HG02938 (cell line): Measurements from ENCODE around the gene CXCL13.
"Not testable (repeated sequence)": the region's sequence is repeated elsewhere in the genome, so short reads cannot be mapped to it uniquely, and the experiment has no call there.

Experiments used
- ATAC-seq: cut with Tn5 transposase; IDR thresholded peaks from one replicate; pipeline ENCODE4 v1.9.1; 2021; ENCODE audit warnings: mild to moderate bottlenecking, moderate library complexity; ENCODE audit not compliant: unreplicated experiment

Gene CXCL13

DNA sequence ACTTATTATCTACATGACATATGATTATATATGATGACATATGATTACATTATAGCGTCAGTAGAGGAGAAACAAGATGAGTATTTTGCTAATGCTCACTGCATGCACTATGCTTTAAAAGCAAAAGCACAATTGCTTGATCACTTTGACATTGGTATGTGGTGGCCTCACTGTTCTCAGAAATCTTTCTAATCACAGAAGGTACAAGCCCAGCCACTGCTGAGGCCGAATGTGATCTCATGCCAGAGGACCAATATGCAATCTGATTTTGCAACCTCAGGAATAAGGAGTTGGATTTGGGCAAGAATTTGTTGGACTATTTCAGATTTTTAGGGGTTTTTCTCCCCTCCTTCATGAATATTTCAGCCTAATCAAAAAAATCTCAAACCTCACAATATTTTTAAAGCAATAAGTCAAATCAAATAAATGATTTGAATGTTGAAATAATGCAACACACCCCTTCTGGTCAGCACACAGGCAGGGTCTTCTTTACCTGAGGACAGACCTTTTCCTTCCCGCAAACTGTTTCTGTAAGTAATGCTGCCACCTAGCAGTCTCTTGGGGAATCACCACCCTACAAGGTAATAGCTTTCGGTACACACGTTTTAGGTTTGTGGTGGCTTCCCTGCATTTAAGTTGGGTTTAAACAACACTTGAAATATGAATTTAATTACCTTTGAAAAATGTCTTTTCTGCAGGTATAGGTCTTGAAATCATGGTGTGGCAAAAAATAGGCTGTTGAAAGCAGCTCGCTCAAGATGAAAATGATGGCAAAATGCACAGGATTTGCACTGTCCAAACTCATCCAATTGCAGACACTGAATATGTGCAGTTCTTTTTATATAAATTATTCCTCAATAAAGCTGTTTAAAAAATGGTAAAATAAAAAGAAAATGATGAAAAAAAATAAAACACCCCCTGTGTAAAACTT lies 4.8 kb upstream of the CXCL13 start:
- no peak for ATAC-seq

DNA sequence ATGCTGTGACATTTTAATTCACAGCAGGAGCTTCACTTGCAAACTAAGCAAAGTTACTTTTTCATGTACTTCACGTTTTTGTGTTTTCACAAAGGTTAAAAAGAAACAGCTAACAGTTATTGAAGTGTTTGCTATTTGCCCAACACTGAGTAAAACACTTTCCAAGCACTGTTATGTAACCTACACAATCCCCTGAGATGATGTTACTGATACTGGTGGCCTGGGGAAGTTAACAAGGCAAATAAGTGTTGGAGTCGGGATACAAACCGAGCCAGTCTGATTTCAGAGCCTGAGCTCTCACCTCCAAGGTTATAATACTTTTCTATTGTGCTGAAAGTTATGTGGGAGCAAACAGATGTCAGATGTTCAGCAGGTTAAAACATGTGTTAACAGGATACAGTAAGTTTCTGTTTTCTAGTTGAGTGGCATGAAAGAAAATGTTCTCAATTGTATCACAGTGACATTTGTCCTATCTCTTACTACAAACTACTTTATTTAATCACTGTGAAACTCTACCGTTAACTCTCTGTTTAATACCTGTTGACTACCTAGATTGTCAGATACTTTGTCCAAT lies 3.9 kb upstream of the CXCL13 start:
- ATAC-seq = no peak

DNA sequence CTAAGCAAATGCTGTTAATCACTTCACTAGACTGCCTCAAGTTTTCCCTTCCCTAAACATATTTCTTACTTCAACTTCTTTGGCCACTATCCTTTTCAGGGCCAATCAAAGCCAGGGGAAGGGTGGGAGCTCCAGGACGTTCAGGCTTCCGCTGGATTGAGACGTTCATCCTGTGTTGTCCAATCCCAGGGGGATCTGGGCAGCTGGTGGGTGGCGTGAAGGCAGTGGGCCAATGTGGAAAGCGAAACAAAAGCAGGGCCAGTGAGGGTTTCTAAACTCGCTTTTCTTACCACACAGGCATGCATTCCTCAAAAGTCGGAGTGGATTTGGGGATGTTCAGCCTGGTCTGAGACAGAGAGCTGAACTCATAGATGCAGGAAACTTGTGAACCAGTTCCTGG lies 7.6 kb downstream of the CXCL13 start:
- no peak for ATAC-seq

DNA sequence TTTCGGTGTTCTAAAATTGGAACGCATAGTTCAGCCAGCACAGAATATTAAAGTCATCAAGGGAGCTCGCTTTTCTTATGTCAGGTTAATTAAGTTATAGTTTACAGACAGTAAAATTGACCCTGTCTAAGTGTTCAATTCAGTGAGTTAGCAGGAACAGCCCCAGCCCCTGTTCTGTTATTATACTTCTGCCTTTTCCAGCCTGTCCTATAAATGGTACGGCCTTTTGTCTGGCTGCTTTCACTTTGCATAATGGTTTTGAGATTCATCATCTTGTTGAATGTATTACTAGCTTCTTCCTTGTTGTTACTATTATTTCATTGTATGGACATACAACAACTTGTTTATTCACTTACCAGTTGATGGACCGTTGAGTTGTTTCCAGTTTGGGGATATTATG lies 9.5 kb downstream of the CXCL13 start:
- ATAC-seq = no peak

DNA sequence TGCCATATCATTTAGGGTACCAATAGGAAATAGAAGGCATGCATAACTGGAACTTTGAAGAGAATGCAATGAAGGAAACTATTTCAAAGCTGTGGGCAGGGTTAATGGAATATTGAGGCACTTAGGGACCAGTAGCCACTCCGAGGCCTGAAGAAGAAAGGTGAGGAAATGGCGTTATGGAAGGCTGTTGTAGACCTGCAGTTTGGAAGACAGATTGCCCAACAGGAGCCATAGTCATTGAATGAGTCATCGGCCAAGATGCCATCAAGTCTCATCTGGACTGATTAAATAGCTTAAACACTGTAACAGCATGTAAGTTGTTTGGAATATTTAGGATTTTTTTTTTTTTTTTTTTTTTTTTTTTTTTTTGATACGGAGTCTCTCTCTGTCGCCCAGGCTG lies 11.6 kb downstream of the CXCL13 start:
- no peak for ATAC-seq

DNA sequence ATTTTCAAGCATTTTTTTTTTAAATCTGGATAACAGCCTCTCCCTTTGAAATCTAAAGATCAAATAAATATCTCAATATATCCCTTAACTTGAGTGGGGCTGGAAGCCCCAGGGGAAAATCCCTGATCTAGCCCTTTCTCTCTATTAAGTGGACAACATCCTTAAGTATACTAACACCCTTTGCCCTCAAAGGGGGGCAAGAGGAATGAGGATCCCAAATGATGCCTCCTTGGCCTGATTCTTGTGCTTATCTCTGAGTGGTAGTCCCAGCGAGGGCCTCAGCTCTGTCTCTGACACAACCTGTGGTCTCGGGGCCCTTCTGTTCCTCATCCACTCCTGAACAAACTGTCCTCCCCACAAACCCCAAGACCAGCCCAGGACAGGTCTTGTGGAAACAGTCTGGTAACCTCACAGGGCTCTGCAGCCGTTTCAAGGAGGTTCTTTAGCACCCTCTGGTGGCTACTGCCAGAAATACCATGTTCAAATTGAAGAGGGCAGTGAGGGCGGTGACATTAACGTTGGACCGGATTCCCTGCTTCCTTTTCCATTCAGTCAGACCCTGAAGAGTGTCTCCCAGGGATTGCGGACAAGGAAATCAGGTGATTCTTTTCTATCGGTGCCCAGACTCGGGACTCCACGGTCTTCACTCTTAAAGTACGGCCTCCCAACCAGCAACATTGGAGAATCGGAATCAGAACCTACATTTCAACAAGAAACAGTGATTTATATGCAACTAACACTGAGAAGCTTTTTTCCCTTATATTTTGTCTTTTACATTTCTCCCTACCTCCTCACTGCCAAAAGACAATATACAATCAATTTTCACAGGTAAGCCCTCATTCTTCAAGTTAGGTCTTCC lies 13.0 kb downstream of the CXCL13 start:
- peak; percentile 93 for ATAC-seq

DNA sequence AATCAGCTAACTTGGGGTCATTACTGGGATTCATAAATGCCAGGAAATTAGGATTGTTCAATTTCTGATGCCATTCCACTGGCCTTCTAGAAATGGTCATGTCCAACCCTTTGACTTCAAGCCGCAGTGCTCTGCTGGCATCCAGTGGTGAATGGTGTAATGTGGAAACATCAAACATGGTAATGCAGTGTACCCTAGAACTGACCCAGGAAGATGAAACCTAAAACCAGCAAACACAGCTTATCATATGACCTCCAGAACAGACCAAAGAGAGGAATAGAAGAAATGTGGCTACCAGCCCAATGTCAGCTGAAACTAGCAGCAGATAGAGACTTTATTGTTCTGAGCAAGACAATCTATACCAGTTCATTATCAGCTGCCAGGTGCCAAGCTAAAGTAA lies 13.8 kb downstream of the CXCL13 start:
- ATAC-seq = no peak

DNA sequence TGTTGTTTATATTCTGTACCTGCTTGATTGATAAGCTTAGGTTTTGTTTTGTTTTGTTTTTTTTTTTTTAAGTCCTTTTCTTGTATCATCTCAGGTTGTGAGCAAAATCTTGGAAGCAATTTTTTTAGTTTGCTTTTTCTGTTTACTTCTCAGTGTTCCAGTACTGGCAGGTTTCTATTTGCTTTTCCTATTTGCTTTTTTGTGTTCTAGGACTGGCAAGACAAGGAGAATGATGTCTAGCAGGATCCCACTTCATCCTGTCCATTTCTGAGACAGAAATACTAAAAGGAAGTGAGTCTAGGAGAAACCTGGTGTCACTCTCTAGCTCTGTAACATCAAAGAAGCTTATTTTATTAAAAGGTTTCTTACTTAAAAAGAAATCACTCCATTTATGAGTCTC lies 15.6 kb downstream of the CXCL13 start:
- no peak for ATAC-seq

DNA sequence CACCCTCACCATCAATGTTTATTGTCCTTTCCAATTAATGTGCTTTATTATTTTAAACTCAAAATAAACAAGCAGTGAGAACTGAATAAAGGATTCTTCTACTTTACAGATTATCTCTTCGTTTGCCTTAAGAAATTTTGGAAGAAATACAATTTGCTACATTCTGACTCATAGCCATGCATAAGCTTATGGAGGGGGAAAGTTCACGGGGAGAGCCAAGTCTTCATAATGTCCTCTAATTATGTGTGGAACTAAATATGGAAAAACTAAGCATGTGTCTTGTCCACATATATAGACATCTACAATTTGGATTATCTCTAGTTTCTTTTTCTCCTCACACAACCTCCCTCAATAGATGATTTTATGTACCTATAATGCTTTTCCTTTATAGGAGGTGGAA lies 17.5 kb downstream of the CXCL13 start:
- no peak for ATAC-seq

DNA sequence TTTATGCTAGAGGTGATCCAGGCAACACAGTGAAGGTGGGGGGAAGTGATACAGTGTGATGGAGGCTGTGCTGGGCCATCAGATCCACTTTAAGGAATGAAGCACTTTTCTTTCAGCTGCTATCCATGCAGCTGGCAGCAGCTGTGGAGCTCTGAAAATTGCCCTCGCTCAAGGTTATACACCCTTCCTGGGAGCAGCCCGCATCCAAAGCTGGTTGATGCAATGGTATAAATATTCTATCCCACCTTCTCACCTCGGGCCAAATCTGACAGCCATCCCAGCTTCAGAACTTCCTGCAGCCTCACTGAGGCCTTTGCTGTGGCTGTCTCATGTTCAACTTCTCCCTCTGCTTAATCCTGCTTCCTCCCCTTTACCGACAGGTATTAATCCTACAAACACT lies 18.6 kb downstream of the CXCL13 start:
- no peak for ATAC-seq

DNA sequence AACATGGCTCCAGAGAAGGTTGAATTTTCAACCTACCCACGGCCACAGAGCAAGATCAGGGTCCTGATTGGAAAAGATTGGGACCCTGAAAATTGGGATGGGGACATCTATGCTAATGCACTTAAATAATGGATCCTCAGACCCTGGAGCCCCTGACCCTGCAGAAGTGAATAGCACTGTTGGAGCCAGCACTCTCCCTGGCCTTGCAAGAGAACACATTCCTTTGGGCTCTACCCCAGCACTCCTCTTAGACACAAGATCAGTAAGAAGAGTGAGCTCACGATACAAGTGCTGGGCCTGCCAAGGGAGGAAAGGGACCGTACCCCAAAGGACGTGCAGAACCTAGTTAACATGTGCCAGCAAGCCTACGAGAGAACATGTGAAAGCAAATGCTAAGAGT lies 19.9 kb downstream of the CXCL13 start:
- no peak for ATAC-seq

DNA sequence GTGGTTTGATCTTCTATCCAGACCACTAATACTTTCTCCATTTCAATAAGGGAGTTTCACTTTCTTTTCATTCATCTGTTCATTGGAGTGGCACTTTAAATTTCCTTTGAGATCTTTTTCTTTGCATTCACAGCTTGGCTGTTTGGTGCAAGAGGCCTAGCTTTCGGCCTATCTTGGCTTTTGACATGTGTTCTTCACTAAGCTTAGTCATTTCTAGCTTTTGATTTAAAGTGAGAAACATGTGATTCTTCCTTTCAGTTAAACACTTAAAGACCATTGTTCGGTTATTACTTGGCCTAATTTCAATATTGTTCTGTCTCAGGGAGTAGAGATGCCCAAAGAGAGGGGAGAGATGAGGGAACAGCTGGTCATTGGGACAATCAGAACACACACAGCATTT lies 24.3 kb downstream of the CXCL13 start:
- ATAC-seq = peak; percentile 88

DNA sequence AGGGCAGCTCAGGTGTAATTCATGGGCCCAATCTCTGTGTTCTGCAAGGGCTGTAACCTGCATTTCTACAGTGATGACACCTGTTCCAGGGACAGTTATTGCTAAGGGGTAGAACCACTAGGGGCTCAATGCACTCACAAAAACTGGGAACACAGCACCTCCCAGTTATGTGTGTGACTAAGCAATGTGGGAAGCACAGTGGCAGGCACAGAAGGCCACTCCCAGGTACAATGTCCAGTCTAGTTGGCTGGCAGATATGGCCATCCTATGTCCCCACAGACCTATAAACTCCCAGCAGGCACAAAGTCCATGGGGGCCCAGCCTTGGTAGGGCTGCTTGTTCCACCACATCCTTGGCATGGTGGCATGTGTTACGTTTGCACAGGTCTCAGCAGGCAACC lies 25.7 kb downstream of the CXCL13 start:
- no peak for ATAC-seq

DNA sequence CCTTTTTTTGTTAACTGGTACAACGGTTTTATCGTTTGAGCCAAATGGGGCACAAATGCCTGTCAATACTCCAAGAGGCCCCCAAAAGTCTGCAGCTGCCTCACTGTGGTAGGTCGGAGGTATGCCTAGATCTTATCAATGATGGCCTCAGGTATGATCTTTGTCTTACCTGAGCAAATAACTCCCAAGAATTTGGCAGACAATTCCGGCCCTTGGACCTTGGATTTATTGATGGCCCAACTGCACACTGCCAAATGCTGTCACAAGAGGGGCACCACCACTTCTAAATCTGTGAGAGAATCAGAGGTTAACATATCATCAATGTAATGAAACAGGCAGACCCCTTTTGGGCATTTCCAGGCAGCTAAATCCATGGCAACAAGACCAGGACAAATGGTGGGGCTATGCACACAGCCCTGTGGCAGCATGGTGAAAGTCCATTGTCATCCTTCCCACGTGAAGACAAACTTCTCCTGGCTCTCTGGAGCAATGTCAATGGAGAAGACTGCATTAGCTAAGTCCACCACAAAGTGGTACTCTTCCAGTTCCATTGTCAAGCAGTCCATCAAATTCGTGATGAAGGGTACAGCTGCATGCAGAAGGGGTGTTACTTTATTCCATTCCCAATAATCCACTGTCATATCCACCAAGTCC lies 28.6 kb downstream of the CXCL13 start:
- no peak for ATAC-seq

DNA sequence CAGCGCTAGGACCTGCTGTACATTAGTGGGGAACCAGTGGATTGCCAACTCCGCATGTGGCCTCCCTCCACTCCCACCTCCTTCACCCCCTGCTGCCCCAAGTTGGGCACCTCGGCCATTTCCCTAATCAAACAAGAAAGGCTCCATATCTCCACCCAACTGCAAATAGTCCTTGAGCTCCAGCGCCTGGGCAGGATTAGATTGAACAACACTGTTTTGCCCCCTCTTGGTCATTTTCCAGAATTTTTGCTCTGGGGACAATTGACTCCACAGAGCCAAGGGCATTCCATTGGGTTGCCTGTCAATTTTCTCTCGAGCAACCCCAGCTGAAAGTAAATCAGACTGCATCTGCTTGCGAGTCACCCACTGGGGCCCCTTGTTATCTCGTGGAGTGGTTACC lies 29.6 kb downstream of the CXCL13 start:
- no peak for ATAC-seq

DNA sequence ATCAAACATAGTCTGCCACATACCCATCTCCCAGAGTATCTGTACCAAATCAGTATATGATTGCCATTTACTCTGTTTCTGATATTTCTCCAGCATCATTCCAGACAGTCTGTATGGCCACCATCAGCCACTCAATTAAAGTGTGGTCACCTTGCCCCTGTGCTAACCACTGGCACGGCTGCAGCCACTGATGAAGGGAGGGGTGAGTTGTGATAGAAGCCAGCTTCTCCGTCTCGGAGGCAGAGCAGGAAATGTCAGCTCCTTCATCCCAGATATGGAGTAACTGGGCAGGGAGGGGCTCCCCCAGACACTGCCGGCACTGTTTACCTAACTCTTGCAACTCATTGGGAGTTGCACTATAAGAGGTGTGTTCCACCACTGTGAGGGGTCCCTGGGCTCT lies 30.3 kb downstream of the CXCL13 start:
- ATAC-seq = no peak

DNA sequence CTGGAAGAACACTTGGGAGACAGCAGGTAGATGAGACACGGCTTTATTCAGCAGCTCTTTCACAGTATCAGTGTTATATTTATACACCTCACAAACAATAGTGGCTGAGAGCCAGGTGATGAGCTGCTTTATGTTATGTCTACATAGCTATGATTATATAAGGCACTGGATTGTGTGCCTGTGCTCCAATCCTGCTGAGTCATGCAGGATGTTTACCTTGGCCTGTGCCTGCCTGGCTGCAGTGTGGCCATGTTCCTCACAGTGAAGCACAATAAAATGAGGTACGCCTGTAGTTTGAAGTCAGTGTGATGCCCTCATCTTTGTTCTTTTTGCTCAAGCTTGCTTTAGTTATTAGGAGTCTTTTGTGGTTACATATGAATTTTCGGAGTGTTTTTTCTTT lies 31.3 kb downstream of the CXCL13 start:
- no peak for ATAC-seq

DNA sequence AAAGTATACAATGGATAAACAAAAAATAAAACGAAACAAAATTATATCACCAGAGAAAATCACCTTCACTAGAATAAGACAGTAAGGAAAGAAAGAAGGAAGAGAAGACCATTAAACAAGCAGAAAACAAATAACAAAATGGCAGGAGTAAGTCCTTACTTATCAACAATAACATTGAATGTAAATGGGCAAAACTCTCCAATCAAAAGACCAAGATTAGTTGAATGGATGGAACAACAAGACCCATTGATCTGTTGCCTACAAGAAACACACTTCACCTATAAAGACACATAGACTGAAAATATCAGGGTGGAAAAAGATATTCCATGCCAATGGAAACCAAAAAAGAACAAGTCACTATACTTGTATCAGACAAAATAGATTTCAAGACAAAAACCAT lies 38.4 kb downstream of the CXCL13 start:
- ATAC-seq = not testable (repeated sequence)

DNA sequence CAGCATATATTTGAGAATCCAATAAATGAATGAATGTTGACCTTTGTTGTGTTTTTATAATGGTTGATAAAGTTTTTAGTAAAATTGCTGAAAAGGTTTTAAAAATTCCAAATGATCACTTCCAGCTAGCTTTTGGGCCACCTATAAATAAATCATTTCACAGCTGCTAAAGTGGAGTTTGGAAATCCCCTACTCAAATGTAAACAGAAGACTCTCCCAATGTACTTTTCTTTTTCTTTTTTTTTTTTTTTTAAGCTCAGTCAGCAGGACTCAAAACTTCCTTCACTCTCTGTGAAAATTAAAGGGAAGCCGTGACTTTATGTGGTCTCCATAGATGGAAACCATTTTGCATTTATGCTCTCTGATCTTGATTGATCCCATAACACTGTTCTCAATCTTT lies 45.2 kb downstream of the CXCL13 start:
- no peak for ATAC-seq

DNA sequence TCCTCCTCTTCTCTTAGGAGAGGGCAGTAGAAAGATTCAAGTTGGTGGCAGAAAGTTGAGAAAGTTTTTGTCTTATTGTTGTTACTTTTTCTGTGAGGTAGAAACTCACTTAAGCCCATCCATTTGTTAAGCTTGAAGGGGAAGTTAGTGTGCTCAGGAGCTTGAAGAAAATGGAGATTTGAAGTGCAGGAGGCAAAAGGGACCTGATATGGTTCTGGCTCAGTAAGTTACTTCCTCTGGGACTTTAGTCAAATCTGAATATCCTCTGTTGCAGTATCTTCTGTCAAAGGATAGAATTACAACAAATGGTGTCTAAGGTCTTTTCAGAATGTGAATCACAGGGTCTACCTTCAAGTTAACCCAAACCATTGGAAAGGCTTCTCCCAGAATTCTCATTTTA lies 46.2 kb downstream of the CXCL13 start:
- ATAC-seq = no peak

DNA sequence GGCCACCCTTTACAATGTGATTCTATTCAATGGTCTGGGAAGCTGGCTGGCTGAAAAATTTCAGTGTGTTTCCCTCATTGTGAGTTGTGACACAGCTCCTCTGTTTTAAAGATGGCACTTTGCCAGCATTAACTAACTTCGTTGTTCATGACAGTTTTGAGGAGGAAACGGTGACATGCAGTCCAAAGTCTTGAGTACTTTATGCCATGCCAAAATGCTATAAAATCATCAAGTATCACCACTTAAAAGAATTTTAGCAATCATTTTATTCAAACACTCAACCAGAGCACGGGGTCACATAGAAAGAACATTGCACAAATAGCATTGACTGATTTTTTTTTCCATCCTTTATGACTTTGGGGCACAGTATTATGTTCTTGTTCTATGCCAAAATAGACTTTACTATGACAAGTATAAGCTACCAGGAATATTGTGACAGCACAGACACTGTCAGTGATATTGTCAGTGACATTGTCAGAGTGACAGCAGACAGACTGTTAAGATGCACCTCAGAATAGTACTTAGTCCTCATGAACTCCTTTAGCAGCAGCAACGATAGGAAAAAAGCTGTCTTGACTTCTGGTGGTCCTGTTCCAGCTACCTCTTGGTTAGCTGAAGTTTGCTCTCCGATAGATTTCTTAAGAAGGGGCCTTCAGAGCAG lies 46.7 kb downstream of the CXCL13 start:
- no peak for ATAC-seq
